HS-5 (cell line): ENCODE measurements around the gene RBM15B.

Experiments
- DNase-seq: peaks from one replicate; pipeline ENCODE4 v3.0.0-alpha.2; 2012; ENCODE audit warnings: low read depth

The RBM15B gene

DNA sequence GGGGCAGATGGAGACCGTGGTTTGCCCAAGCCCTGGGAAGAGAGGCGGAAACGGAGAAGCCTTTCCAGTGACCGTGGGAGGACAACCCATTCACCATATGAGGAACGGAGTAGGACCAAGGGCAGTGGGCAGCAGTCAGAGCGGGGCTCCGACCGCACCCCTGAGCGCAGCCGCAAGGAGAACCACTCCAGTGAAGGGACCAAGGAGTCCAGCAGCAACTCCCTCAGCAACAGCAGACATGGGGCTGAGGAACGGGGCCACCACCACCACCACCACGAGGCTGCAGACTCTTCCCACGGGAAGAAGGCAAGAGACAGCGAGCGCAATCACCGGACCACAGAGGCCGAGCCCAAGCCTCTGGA lies 2.0 kb downstream of the RBM15B start:
- no peak for DNase-seq

DNA sequence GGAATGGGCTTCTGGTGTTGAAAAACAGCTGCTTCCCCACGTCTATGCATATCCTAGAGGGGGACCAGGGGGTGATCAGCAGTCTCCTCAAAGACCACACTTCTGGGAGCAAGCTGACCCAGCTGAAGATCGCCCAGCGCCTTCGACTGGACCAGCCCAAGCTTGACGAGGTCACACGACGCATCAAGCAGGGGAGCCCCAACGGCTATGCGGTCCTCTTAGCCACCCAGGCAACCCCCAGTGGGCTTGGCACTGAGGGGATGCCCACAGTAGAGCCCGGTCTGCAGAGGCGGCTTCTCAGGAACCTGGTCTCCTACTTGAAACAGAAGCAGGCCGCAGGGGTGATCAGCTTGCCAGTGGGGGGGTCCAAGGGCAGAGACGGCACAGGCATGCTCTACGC lies 2.5 kb downstream of the RBM15B start:
- DNase-seq, result no peak

DNA sequence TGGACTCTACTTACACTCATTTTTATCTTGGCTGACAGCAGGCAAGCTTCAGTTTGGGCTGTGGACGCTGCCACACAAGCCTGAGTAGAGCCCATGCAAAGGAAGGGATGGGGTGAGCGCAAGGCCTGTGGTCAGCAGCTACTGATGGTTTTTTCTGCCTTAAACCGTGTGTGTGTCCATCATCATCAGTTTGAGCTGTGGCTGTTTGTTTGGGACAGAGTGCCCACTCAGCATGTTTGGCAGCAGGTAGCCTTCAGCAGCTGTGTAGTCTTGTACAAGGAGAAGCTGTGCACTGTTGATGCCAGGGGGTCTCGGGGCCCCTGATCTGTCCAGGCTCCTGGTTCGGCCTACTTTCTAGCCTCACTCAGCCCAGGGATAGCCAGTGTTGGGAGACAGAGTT lies 3.5 kb downstream of the RBM15B start:
- no peak for DNase-seq

GRCh38 chr3:51395493-51396213 lies 4.6 kb downstream of the RBM15B start:
- DNase-seq, result no peak

- no peak for DNase-seq
These were observed 5.3 kb downstream of the RBM15B start for GRCh38 chr3:51396401-51396800.

GRCh38 chr3:51397392-51397791 lies 6.3 kb downstream of the RBM15B start:
- DNase-seq, result no peak

DNA sequence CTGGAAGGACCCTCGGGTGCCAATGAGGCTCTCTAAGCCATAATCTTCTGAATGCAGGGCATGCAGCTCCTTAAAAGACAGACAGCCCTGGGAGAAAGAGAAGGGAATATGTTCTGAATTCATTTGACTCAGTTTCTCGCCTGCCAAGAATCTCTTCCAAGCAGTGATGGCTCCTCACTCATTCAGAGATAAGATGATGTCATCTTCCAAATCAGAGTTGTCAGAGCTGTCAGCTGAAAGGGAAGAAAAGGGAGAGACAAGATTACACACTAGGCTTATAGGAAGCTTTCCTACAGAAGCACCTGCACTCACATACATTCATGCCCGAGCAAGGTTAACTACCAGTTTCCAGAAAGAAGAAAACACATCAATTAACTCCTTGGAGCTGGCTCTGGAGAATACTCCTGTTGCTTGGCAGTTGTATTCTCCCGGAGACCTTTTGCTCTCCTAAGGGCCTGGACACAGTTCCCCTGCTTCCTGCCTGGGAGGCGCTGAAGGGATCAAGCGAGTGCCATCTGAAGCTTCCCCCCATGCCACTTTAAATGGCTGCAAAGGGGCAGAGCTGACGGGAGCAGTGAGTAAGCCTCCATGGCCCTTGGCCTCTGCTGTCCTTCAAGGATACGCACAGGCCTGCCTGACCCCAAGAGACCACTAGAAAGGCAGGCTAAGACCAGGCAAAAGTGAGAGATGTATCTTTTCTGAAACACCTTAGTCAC lies 7.7 kb downstream of the RBM15B start:
- DNase-seq, result no peak

DNA sequence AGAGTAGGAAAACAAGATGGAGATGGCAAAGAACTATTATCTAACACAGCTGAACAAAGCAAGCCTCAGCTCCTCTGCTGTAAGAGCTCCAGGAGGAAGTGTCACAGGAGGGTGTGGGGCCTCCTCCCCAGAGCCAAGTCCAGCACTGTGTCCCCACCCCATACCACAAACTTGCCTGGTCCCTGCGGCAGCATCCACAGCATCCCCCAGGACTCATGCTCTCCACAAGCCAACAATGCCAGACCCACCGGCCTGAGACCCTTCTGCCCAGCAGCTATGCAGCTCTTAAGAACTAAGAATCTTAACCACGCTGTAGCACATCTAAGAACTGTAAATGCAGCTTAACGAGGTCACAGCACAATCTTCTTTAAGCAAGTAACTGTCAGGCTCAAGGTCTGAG lies 9.1 kb downstream of the RBM15B start:
- DNase-seq, result no peak

DNA sequence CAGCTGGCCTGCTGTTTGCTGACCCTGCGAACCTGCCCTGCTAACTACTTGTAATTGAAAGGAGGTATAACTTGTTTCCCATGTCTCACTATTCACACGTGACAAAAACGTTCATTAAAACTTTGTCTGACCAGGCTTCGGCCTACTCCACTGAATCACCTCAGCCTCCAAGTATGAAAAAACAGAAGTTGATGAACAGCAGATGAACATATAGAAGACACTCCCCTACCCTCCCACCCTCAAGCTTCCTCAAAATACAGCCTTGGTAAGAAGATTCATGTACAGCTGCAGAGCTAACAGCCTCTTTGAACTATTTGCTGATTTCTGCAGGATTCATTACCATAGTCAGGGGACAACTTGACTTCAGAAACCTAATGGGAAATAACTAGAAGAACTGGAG lies 10.7 kb downstream of the RBM15B start:
- no peak for DNase-seq

DNA sequence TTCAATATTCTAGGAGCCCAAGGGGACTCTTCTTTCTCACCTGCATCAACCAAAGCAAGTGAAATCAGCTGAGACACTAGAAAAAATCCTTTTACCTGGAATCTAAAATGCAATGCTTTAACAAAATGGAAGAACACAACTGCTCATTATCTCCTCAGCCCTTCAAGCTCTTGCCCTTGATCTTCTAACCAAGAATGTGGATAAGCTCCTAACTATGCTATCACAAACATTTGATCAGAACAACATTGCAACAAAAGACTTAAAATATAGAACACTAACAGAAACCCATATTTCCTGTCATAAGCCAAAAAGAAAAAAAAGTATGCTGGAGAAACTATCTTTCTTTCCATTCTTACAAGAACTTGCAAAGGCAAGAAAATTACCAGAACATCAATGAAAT lies 12.6 kb downstream of the RBM15B start:
- DNase-seq, result no peak

- DNase-seq, result no peak
These were observed 16.9 kb downstream of the RBM15B start for GRCh38 chr3:51408021-51408420.

GRCh38 chr3:51408813-51409212 lies 17.7 kb downstream of the RBM15B start:
- DNase-seq, result no peak

GRCh38 chr3:51422211-51422610 lies 31.1 kb downstream of the RBM15B start:
- no peak for DNase-seq

DNA sequence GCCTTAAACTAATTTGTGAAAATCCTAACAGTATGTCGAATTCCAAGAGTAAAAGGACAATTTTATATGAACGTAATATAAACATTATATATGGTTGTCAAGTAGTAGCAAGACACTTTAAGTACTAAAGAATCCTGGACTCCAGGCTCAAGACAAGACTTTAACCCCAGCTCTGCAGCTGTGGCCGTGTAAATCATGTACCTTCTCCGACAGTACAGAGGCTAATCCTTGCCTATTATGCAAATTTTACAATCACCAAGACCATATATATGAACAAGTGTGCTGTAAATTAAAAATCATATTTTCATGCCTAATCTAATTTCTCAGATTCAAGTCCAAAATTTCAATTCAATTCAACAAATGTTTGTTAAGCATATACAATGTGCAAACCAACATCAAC lies 35.8 kb downstream of the RBM15B start:
- DNase-seq, result no peak

- DNase-seq, result no peak
These were observed 38.1 kb downstream of the RBM15B start for GRCh38 chr3:51429138-51429537.

DNA sequence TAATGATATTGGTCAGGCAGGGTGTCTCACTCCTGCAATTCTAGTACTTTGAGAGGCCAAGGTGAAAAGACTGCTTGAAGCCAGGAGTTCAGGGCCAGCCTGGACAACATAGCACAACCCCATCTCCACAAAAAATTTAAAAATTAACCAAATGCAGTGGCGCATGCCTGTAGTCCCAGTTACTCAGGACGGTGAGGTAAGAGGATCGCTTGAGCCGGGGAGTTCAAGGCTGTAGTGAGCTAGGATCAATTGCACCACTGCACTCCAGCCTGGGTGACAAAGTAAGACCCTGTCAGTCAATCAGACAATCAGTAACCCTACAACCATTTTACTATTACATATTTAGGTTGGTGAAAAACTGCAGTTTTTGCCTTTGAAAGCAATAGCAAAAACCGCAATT lies 43.0 kb downstream of the RBM15B start:
- no peak for DNase-seq

GRCh38 chr3:51434746-51435327 lies 43.8 kb downstream of the RBM15B start:
- DNase-seq, result no peak

- DNase-seq, result no peak
These were observed 46.0 kb downstream of the RBM15B start for GRCh38 chr3:51436998-51437639.

DNA sequence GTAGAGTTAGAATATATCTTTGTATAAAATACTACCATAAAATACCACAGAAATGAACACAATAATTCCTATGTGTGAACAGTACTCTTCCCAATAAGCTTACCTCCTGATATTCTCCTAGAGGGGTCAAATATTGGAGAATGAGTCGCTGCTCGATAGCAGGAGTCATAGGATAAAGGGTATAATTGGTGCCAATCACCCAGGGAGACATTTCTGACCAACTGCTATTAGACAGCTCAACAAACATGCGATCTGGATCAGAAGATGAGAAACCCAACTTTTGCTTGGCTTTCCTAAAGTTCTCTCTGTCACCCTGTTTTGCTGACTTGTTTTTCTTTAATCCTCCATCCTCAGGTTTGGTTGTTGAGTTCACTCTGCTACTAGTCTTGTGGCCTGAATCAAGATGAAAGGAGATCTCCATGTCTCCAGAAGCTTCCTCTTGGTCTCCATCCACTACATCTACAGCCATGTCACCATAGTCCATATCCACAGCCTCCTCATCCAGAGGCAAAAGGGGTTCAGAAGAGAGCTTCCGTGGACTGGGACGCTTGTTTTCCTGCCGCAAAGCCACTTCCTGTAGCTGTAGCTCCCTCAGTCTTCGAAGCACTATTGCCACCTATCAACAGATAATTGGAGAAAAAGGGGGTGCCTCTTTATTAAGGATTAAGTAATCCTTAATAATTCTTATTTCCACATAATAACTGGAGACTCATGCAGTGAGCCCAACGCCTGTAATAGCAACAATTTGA lies 50.4 kb downstream of the RBM15B start:
- DNase-seq, result no peak

DNA sequence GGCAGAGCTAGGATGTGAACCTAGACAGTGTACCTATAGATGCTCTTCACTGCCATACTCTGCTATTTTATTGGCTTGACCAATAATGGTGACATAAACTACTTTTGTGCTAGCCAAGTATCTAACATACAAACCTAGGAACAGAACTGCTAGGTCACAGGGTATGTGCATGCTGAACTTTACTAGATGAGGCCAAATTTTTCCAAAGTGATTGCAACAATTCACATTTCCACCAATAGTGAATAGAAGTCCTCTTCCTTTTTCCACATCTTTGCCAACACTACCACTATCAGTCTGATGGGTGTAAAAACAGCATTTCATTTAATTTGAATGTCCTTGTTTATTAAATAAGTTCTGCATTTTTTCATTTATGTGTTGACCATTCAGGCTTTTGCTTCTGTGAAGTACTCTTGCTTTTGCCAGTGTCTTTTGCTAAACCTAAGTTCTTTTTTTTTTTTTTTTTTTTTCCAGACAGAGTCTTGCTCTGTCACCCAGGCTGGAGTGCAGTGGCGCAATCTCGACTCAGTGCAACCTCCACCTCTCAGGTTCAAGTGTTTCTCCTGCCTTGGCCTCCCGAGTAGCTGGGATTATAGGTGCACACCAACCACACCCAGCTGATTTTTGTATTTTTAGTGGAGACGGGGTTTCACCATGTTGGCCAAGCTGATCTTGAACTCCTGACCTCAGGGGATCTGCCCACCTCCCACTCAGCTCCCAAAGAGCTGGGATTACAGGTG lies 54.6 kb downstream of the RBM15B start:
- no peak for DNase-seq
